ENCODE data around the gene PTPRN2. TPM values are rescaled to one million over a fixed set of nuclear protein-coding genes. Genes with fewer than 3 reads are reported as not detected.

Gene PTPRN2
- total RNA-seq, 1 experiment from 2014 or later: not detected

GRCh38 chr7:157977717-157978496 lies 609.7 kb downstream of the PTPRN2 start:
- H3K4me1 ChIP-seq (replicated peaks; ENCODE audit: insufficient read depth): no peaks in the 10 kb centered on the region
- no peak for DNase-seq
- no peaks in the 10 kb centered on the region for H3K9me3 ChIP-seq (ENCODE audit: insufficient read depth, low read depth)
- no peak overlapping the region for H3K4me2 ChIP-seq
- H4K20me1 ChIP-seq (ENCODE audit: insufficient read depth): peaks cover 4% of the 10 kb centered on the region; the same call in 1 of the 2 replicates
- H3F3A ChIP-seq (ENCODE audit: insufficient read depth, low read depth): no peaks in the 10 kb centered on the region; the same call in 1 of the 2 replicates
- intact Hi-C loops (cut with micrococcal nuclease; ENCODE audit: unreplicated experiment): no loop called here
- BruUV-seq (replicated peaks): no TSS peak
- TF ChIP-seq CTCF (conservative IDR thresholded peaks at IDR 0.05): no peak
- TF ChIP-seq EZH2 (IDR thresholded peaks at IDR 0.05; ENCODE audit: low read depth): no peak
- H2AFZ ChIP-seq: no peak overlapping the region
- H3K9me2 ChIP-seq (ENCODE audit: insufficient read depth): no peaks in the 10 kb centered on the region
- no peaks in the 10 kb centered on the region for H3K36me3 ChIP-seq (ENCODE audit: low read depth)
- ChIA-PET POLR2A (ENCODE audit: unreplicated experiment) (no interaction called here), CTCF (no interaction called here)
- no peaks in the 10 kb centered on the region for H3K79me2 ChIP-seq (ENCODE audit: low read depth)
- H3K27me3 ChIP-seq (ENCODE audit: insufficient read depth, low read depth): peaks cover 91% of the 10 kb centered on the region
- no peak overlapping the region for H3K4me3 ChIP-seq
- no peak overlapping the region for H3K27ac ChIP-seq

- Histone ChIP-seq H3K4me2 (no peak overlapping the region), H3K4me3 (no peak overlapping the region), H3K36me3 (ENCODE audit: low read depth) (no peaks in the 10 kb centered on the region), H3F3A (ENCODE audit: insufficient read depth, low read depth) (no peaks in the 10 kb centered on the region; the same call in 1 of the 2 replicates), H3K4me1 (replicated peaks; ENCODE audit: insufficient read depth) (no peaks in the 10 kb centered on the region), H4K20me1 (ENCODE audit: insufficient read depth) (peaks cover 4% of the 10 kb centered on the region; the same call in 1 of the 2 replicates), H3K9me2 (ENCODE audit: insufficient read depth) (no peaks in the 10 kb centered on the region), H2AFZ (no peak overlapping the region), H3K27me3 (ENCODE audit: insufficient read depth, low read depth) (peaks cover 97% of the 10 kb centered on the region), H3K79me2 (ENCODE audit: low read depth) (no peaks in the 10 kb centered on the region), H3K27ac (no peak overlapping the region), H3K9me3 (ENCODE audit: insufficient read depth, low read depth) (no peaks in the 10 kb centered on the region)
- BruUV-seq (replicated peaks): no TSS peak
- TF ChIP-seq CTCF (conservative IDR thresholded peaks at IDR 0.05) (no peak), EZH2 (IDR thresholded peaks at IDR 0.05; ENCODE audit: low read depth) (no peak)
- intact Hi-C loops (cut with micrococcal nuclease; ENCODE audit: unreplicated experiment): no loop called here
- DNase-seq: no peak
- ChIA-PET POLR2A (ENCODE audit: unreplicated experiment) (no interaction called here), CTCF (no interaction called here)
These were observed 610.3 kb downstream of the PTPRN2 start for GRCh38 chr7:157977306-157977705.

GRCh38 chr7:157976406-157976805 lies 611.2 kb downstream of the PTPRN2 start:
- no peaks in the 10 kb centered on the region for H3K9me3 ChIP-seq (ENCODE audit: insufficient read depth, low read depth)
- H3K79me2 ChIP-seq (ENCODE audit: low read depth): no peaks in the 10 kb centered on the region
- intact Hi-C loops (cut with micrococcal nuclease; ENCODE audit: unreplicated experiment): no loop called here
- no peak overlapping the region for H3K4me3 ChIP-seq
- no peak for DNase-seq
- H3K4me2 ChIP-seq: no peak overlapping the region
- no peak overlapping the region for H3K27ac ChIP-seq
- H3K27me3 ChIP-seq (ENCODE audit: insufficient read depth, low read depth): peaks cover 100% of the 10 kb centered on the region
- CTCF ChIA-PET: no interaction called here
- H3F3A ChIP-seq (ENCODE audit: insufficient read depth, low read depth): no peaks in the 10 kb centered on the region; the same call in 1 of the 2 replicates
- H4K20me1 ChIP-seq (ENCODE audit: insufficient read depth): peaks cover 4% of the 10 kb centered on the region; the same call in 1 of the 2 replicates
- no peaks in the 10 kb centered on the region for H3K4me1 ChIP-seq (replicated peaks; ENCODE audit: insufficient read depth)
- TF ChIP-seq CTCF (conservative IDR thresholded peaks at IDR 0.05) (no peak), EZH2 (IDR thresholded peaks at IDR 0.05; ENCODE audit: low read depth) (no peak)
- H2AFZ ChIP-seq: no peak overlapping the region
- H3K9me2 ChIP-seq (ENCODE audit: insufficient read depth): no peaks in the 10 kb centered on the region
- POLR2A ChIA-PET (ENCODE audit: unreplicated experiment): no interaction called here
- no peaks in the 10 kb centered on the region for H3K36me3 ChIP-seq (ENCODE audit: low read depth)
- no TSS peak for BruUV-seq (replicated peaks)

Measured in PC-9 (cell line).